Astrocyte of the hippocampus (primary cell): ENCODE measurements around the gene GRIN2A.
A peak's percentile ranks its signal among the peaks of the same experiment; 100 is the strongest.

Source experiments
- DNase-seq: peaks from one replicate; pipeline ENCODE4 v3.0.0; 2011; ENCODE audit warnings: low read depth, low spot score

Gene GRIN2A

DNA sequence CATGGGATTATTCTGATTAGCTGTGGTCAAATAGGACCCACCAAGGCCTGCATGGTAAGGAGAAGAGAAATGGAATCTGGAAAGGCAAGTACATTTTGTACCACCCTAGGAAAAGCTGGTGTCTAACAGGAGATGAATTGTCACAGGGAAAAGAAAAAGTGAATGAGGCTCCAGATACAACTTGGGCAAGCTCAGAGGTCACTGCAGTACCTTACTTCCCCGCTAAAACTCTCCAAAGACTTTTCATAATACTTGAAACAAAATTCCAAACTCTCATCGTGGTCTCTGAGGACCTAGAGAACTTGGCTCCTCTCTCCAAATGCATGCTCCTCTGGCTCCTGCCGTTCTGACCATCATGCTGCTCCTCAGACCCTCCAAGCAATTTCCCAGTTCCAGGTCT lies 262.8 kb downstream of the GRIN2A start:
- no peak for DNase-seq

DNA sequence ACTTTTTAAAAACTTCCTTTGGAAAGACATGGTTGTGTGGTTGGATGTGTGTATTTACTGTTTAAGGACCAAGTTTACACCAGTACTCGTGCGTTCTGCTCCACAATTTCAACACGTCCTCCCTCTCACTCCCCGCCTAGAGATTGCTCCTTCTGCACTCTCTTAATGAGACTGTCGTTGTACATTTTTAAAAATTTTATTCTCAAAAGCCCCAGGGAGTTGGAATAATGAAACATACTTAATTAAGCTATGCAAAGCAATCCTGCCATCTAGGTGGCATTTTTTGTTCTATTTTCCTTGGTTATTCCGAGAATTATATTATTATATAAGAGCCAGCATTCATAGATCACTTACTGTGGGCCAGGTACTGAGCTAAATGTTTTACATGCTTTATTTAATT lies 264.5 kb downstream of the GRIN2A start:
- DNase-seq = no peak

DNA sequence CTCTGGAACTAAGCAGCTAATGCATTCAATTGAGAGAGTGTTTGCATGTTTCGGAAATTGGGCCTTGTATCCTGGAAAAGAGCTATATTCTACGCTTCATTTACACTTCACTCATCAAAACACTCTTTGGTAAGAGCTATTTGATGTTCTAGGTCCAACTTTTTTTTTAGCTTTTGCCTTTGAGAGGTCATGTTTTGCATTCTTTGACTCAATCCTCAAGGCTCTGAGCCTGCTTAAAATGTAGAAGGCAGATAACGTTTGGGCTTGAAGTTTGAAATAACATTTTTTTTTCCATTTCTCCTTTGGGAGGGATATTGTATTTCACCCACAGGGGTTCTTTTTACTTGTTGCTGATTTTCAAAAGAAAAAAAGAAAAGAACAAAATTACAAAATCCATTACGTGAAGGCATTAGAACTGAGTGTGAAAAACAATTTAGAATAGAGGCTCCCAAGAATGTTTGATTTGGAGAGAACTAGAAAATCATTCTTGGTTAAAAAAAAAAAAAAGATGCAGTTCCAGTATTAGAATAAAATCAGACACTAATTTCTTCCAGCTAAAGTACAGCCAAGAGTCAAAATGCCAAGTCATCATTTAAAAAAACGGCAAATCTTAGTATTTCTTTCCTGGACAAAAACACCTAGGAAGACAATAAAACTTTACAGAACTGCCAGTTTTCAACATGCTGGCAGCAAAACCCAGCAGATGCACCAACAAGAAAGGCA lies 268.5 kb downstream of the GRIN2A start:
- peak; percentile 53 for DNase-seq

GRCh38 chr16:9911989-9912388 lies 270.2 kb downstream of the GRIN2A start:
- no peak for DNase-seq

DNA sequence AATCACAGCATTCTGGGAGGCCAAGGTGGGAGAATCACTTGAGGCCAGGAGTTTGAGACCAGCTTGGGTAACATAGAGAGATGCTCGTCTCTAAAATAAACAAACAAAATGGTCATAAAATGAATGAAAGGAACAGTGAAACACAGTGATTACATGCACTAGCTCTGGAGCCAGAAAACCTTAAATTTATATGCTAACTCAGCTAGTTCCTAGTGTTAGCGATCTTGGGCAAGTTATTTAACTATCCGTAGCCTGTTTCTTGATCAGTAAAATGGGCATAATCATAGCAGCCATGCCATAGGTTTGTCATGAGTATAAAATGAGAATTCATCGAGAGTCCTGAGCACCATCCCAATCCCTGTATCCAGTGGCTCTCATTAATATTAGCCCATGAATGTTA lies 271.0 kb downstream of the GRIN2A start:
- DNase-seq = no peak

DNA sequence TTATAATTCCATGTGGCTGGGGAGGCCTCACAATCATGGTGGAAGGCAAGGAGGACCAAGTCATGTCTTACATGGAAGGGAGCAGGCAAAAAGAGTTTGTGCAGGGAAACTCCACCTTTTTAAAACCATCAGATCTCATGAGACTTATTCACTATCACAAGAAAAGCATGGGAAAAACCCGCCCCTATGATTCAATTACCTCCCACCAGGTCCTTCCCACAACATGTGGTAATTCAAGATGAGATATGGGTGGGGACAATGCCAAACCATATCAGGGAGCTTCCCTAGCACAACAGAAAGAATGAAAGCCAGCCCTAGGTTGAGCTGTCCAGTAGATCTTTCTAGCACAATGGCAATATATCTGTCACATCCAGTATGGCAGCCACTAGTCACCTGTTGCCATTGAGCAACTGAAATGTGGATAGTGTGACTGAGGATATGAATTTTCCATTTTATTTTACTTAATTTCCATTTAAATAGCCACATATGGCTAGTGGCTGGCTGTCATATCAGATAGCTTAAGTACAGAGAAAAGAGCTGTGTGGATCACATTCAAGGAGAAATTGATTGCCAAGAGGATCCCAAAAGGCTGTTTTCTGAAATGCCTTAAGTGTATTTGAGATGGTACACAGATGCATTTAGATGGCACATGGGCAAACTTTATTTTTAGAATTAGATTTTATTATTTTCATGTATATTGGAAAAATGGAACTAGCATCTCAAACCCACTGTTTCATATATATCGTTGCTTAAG lies 273.0 kb downstream of the GRIN2A start:
- no peak for DNase-seq

DNA sequence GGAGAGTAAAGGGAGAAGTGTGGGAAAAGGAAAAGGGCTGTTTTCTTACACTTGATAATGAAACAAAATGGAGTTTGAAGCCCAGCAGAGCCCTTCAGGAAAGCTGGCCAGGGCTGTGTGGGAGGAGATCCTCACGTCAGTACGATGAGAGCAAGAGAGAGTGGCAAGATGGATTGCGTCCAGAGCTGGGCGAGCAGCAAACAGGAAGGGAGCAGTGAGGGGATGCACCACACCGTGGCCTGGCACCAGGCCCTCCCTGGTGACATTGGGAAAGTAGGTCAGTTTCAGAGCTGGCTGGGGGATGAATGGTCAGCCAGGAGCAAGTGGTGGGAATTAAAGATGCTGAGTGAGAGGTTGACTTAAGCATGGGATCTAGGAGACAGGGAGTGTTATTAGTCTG lies 273.6 kb downstream of the GRIN2A start:
- peak; percentile 3 for DNase-seq

- no peak for DNase-seq
These were observed 274.5 kb downstream of the GRIN2A start for GRCh38 chr16:9907752-9908151.

GRCh38 chr16:9906218-9906617 lies 276.0 kb downstream of the GRIN2A start:
- no peak for DNase-seq

DNA sequence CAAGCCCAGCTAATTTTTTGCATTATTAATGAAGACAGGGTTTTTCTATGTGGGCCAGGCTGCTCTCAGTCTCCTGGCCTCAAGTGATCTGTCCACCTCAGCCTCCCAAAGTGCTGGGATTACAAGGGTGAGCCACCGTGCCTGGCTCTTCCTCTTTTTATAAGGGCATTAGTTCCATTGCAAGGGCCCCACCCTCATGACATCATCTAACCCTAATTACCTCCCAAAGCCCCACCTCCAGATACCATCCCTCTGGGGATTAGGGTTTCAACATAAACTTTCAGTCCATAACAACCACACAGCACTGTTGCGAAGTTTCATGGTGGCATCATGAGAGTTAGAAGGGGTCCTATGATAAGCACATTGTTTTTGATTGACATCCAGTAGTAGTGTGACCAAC lies 277.7 kb downstream of the GRIN2A start:
- DNase-seq = no peak

DNA sequence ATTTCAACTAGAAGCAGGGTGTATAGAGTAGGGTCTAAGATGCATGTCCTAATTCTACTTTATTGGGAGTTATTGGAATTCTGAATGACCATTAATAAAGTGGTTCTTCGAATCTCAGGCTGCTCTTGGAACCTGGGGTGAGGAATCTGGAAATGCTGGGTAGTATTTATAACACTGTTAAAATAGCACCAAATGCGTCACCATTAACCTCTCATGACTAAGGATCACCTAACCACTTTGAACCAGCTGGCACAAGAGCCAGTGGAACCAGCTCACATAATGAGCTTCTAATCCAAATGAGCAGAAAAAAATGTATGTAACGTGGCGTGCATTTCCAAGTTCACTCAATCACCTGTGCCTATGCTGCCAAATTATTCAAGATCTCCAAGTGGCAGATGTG lies 281.7 kb downstream of the GRIN2A start:
- no peak for DNase-seq

GRCh38 chr16:9898555-9898954 lies 283.7 kb downstream of the GRIN2A start:
- no peak for DNase-seq

DNA sequence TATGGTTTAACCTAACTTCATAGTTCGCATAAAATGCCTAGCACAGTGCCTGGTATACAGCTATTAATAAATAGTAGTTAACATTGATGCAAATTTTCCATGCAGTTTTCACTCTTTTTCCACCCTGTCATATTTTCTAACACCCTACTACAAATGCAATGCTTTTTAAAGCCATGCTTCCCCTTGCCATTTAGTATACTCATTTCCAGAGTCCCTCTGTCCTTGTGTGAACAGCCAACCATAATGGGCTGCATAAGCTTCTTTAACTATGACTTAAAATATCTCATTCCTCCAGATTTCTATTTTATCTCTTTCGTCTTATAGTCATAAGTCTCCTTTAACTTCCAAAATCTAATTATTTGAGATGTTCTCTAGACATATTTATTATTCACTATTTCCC lies 284.1 kb downstream of the GRIN2A start:
- no peak for DNase-seq

- no peak for DNase-seq
These were observed 286.4 kb downstream of the GRIN2A start for GRCh38 chr16:9895817-9896216.

DNA sequence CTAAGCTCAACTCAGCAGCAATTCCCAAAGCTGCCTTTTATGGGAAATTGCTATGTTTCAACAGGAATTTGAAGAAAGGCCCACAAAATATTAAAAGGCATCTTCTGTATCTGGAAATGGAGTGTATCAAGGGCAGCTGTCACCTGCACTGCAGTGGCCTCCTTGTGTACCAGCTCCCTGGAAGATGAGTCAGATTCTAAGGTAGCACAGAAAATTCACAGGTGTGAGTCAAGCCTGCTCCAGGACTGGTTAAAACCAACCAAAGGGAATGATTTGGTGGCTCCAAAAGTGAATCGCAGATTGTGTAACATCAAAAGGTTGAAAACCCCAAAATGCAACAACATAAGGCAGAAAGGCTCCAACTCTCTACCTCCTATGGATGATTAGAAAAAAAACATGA lies 296.4 kb downstream of the GRIN2A start:
- DNase-seq = no peak

DNA sequence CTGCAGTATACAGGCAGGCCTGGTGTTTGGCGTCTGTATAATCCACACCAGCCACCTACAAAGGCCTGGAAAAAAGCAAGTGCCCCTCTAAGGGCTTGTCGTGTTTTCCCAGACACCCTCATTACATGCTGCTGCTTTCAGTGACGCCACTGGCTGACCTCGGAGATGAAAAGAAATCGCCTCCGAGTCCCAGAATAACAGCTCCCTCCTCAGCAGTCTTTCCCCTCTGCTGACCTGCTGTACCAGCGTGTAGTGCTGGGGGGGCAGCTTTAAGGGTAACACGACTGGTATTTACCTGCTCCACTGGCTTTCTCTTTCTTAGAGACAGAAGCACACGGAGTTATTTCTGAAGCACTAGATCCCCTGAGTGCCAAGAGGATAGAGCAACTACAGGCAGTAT lies 296.8 kb downstream of the GRIN2A start:
- DNase-seq = peak; percentile 12

DNA sequence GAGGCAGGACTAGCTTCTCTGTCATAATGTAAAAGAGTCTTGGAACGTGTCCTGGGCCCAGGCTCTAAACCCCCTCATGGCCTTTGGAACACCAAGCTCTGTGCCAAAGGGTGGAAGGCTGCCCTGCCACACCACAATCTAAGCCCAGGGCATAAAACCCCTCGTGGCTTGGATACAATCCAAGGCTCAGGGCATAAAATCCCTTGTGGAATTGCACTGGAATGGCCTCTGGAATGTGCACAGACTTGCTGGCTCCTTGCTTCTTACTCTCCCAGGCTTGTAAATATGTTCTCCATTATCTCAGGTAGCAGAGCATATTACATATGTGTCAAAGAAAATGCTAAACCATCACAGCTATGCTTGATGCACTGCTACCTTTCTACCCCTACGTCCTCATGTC lies 306.2 kb downstream of the GRIN2A start:
- DNase-seq = peak; percentile 76

DNA sequence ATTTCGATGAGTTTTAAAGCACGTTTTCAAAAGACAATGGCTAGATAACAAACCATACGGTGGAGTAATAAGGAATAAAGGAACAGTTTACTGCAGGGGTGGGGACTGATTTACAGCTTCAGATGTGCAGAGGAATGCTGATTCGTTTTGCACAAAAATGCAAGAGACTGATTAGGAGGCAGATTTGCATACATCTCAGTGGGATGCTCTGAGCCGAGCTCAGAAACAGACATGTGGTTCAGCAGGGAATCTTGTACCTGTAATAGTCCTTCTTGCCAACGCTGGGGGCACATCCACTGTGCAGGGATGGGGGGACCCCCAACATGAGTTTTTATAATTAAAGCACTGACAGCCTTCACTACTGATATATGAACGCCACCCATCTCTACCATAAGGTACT lies 308.0 kb downstream of the GRIN2A start:
- DNase-seq = no peak

DNA sequence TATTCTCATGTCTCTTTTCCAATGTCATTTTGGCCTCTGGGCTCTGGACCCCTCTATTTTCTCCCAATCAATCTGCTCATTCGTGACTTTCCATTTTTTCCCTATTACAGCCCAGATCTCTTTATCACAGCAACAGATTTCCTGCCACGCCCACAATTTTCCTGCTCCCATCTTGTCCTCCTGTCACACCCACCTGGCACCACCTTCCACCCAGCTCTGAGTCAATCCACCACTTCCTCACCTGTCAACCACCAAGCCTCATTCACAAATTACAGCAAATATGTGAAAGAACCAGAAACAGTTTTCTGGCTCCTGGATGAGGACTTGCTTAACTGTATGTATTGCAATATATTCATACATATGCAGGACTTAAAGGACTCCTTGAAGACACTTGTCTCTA lies 311.3 kb downstream of the GRIN2A start:
- no peak for DNase-seq

DNA sequence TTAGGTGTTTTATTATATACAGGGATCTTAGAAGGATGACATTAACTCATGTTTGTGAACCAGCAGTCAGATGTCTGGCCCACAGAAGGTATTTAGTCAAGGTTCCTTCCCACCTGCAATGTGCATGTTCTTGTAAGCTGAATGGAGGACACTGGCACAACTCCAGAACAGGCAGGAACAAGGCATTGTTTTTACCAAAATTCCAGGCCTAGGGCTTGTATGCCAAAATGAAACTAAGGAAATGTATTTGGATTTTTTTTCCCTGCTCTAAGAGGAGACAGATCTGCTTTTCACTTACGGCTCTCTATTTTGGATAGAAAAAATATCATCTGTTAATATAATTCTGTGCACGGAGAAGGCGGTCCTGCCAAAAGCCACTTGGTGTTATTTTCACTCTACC lies 312.5 kb downstream of the GRIN2A start:
- DNase-seq = no peak

GRCh38 chr16:9868606-9869149 lies 313.6 kb downstream of the GRIN2A start:
- no peak for DNase-seq

- DNase-seq = no peak
These were observed 315.1 kb downstream of the GRIN2A start for GRCh38 chr16:9867176-9867575.

GRCh38 chr16:9864461-9864860 lies 317.8 kb downstream of the GRIN2A start:
- no peak for DNase-seq
